DOHH2 (cell line): Measurements from ENCODE around the gene IL1RL2.

Source experiments
- CTCF ChIP-seq: fragments of 200-600 bp; sonication (generic); IDR thresholded peaks from one replicate; pipeline ENCODE4 v1.5.1; 2014; ENCODE audit warnings: antibody characterized with exemption, mild to moderate bottlenecking, low read depth, low read length; ENCODE audit not compliant: poor library complexity, severe bottlenecking
- EZH2phosphoT487 ChIP-seq: fragments of 200-600 bp; sonication (generic); IDR thresholded peaks from 2 replicates; pipeline ENCODE4 v1.6.1; 2017; ENCODE audit warnings: borderline replicate concordance, mild to moderate bottlenecking, antibody characterized with exemption, low read length, moderate library complexity, mixed read lengths

- TF ChIP-seq CTCF = no peak
- TF ChIP-seq EZH2phosphoT487 = no peak
Observed at GRCh38 chr2:102184568-102184967, 2.3 kb upstream of the IL1RL2 start.
